ENCODE results near the gene GLRX5. TPM values are rescaled to one million over a fixed set of nuclear protein-coding genes. Genes with fewer than 3 reads are reported as not detected.
"Not testable (repeated sequence)": the region's sequence is repeated elsewhere in the genome, so short reads cannot be mapped to it uniquely, and the experiment has no call there.

GLRX5 gene
- total RNA-seq, 3 donors from 2014 or later: 43.9 to 45.8 (median 45.4) TPM

- no peak for TF ChIP-seq CTCF (IDR thresholded peaks at IDR 0.05)
- H3K4me1 ChIP-seq (ENCODE audit: low read depth): no peaks in the 10 kb centered on the region
- intact Hi-C loops (cut with DNase I, micrococcal nuclease): no loop called here
- H3K36me3 ChIP-seq (ENCODE audit: low read depth): no peaks in the 10 kb centered on the region
- no peak for DNase-seq
- H3K9me3 ChIP-seq: no peaks in the 10 kb centered on the region
- H3K4me3 ChIP-seq: no peak overlapping the region
- peak; percentile 55 for ATAC-seq
Observed at GRCh38 chr14:95577067-95577800, 42.4 kb downstream of the GLRX5 start.

GRCh38 chr14:95577870-95578269 lies 43.0 kb downstream of the GLRX5 start:
- H3K4me3 ChIP-seq: no peak overlapping the region
- ATAC-seq: no peak
- TF ChIP-seq CTCF (IDR thresholded peaks at IDR 0.05): no peak
- H3K4me1 ChIP-seq (ENCODE audit: low read depth): no peaks in the 10 kb centered on the region
- no peaks in the 10 kb centered on the region for H3K9me3 ChIP-seq
- no peaks in the 10 kb centered on the region for H3K36me3 ChIP-seq (ENCODE audit: low read depth)
- no peak for DNase-seq
- intact Hi-C loops (cut with DNase I, micrococcal nuclease): no loop called here

- H3K9me3 ChIP-seq; H3K4me3 ChIP-seq; DNase-seq; intact Hi-C loops (cut with DNase I, micrococcal nuclease); ATAC-seq; H3K4me1 ChIP-seq (ENCODE audit: low read depth); H3K36me3 ChIP-seq (ENCODE audit: low read depth): not testable (repeated sequence)
Observed at GRCh38 chr14:95583836-95584617, 49.2 kb downstream of the GLRX5 start.

- no peak for DNase-seq
- no peak for TF ChIP-seq CTCF (IDR thresholded peaks at IDR 0.05)
- Histone ChIP-seq H3K4me1 (ENCODE audit: low read depth) (no peaks in the 10 kb centered on the region), H3K36me3 (ENCODE audit: low read depth) (no peaks in the 10 kb centered on the region), H3K9me3 (no peaks in the 10 kb centered on the region), H3K4me3 (no peak overlapping the region)
- intact Hi-C loops (cut with DNase I, micrococcal nuclease): no loop called here
- ATAC-seq: no peak
Observed at GRCh38 chr14:95585953-95586620, 51.2 kb downstream of the GLRX5 start.

- H3K4me3 ChIP-seq; H3K4me1 ChIP-seq (ENCODE audit: low read depth); H3K36me3 ChIP-seq (ENCODE audit: low read depth); intact Hi-C loops (cut with DNase I, micrococcal nuclease); H3K9me3 ChIP-seq; ATAC-seq; DNase-seq: not testable (repeated sequence)
Observed at GRCh38 chr14:95591182-95591581, 56.3 kb downstream of the GLRX5 start.

Other genes starting within 250 kb of the GLRX5 start
- 100 to 1,000 TPM in 2 of 3 donors, 10 to 100 TPM in 1; 73.7 to 200 (median 132) TPM for gene CLMN, start 215.1 kb upstream of the GLRX5 start, total RNA-seq
- 10 to 100 TPM; 13.8 to 16.4 (median 13.9) TPM for gene SYNE3, start 18.4 kb upstream of the GLRX5 start, total RNA-seq
- not detected for gene TCL1B, start 151.4 kb downstream of the GLRX5 start, total RNA-seq
- gene TCL1A, start 179.1 kb downstream of the GLRX5 start, total RNA-seq: under 1 TPM in 1 of 3 donors, not detected in 2; 0.31 TPM